ENCODE results near the gene ADIPOR2.

ADIPOR2 gene

DNA sequence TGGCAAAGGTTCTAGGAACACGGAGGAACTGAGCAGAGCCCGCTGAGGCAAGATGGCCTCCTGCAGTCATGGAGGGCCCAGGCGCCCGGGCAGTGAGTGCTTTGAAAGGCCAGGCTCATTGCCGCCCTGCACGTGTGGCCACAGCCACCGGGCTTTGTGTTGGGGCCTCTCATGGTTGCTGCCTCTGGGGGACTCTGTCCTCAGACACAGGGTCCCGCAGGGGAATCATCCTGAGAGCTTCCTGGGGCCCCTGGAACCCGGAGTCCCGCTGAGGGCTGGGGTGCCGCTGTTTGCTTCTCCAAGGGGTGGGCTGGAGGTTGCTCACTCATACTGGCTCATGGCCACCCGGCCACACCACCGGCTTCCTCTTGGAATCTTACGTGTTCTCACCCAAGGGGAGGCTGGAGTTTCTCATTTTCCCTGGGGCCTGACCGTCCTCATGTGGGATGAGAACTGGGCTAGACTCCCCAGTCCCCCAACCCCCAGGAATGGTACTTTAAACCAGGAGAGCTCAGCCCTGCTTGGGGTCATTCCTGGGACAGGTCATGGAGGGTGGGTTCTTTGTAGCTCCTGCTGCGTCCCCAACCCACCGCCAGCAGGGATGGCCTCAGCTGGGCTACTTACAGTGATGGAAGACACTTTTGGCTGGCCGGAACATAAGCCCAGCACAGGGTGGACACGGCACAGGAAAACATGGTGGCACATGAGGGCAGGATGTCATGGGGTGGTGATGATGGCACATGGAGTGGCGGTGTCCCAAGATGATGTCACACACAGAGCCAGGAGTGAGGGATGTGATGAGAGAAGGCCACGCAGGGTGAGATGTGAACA lies 108.4 kb downstream of the ADIPOR2 start:
- DNase-seq (ENCODE audit: low read depth in 3 of 3), result no peak

DNA sequence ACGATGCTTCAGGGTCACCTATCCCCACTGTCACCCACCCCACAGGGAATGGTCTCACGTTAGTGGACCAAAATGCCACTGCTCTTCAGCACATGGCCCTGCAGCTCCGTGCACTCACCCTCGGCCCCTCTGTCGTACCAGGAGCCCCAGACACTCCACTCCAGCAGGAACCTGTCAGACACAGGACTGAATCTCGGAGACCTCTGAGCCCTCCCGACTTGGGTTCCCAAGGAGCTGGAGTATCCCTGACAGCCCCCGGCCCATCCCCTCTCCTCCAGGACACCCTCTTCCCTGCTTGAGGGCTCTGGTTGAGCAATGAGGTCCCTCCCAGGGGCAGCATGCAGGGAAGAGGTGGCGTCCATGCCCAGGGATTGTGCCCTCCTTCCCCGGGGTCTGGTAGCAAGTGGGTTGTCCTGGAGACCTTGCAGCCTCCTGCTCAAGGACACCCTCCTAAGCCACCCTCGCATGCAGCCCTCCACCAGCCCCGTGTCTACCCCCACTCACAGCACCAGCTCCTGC lies 109.1 kb downstream of the ADIPOR2 start:
- no peak for DNase-seq (ENCODE audit: low read depth in 3 of 3)

DNA sequence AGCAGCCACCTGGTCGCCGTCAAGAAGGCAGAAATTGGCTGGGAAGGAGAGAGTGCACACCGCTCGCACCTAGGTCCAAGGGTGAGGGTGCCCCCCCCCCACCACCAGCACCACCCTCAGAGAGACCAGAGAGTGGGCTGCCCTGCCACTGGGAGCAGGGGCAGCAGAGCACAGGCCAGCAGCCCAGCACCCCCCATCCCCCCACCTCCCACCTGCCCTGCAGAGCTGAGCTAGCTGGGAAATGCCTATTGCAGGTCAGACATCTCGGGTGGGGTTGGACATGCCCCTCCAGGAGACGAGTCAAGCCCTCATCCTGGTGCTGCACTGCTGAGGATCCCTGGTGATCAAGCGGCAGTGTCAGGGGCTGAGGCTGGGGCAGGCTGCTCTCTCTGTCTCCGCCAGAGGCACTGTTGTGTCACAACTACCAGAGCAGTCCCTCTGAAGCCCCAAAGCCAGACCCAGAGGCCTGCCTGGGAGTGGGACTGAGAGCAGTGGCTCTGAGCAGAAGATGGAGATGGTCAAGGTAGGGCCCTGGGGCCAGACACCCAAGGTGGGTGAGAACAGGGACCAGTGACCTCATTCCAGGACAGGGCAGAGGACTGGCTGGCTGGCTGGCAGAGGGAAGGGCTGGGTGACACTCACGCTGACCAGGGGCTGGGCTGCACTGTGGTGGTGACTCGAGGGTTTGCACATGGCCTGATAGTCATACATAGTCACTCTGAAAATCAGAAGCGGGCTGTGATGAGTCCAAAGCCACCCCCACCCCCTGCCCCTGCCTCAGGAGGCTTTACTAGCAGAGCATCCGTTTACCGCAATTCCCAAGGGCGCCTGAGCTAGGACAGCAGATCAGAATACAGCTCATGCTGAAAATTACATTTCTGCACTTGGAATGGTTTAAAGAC lies 109.8 kb downstream of the ADIPOR2 start:
- DNase-seq (ENCODE audit: low read depth in 3 of 3), result no peak

DNA sequence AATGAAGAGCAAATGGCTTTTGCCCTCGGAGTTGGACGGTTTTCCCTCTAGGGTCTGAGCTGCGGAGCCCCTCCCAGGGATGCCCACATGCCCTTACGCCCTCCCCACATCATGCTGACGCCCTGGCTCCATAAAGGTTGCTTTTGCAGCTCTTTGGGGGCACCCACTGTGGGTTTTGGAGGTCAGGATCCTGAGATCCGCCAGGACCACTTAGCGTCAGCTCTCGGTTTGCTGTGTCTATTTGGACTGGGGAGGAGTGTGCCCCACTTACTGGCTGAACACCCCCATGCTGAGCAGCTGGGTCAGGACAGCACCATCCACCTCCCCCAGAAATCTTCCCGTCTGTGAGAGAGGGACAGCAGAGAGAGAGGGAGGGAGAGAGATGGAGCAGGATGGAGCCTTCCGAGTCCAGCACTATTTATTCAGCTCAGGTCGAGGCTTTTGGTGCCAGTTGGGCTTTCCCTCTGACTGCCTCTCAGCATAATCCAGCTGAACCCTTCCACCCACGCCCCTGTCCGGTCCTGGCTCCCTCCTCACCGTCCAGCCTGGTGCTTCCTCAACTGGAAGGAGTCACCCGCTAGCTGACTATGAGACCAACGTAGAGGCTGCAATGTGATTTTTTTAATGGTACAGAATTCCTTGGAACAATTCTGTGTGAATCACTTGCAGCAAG lies 110.6 kb downstream of the ADIPOR2 start:
- DNase-seq (ENCODE audit: low read depth in 3 of 3), result no peak

DNA sequence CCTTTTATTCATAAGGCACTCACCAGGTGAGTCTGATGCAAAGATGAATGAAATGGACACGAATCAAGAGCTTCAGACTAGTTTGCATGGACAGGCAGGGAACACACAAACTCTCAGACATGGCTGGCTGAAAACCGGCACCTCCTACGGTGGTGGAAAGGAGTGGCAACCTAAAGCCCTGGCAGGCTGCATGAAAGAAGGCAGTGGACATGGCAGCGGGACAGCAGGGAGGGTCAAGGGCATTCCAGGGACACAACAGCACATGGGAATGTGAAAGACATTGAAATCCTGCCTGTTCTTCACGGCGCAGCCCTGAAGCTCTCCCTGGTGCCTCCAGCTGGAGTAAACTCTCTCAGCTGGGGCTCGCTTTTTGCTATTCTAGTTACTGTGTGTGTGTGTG lies 112.9 kb downstream of the ADIPOR2 start:
- no peak for DNase-seq (ENCODE audit: low read depth in 3 of 3)

DNA sequence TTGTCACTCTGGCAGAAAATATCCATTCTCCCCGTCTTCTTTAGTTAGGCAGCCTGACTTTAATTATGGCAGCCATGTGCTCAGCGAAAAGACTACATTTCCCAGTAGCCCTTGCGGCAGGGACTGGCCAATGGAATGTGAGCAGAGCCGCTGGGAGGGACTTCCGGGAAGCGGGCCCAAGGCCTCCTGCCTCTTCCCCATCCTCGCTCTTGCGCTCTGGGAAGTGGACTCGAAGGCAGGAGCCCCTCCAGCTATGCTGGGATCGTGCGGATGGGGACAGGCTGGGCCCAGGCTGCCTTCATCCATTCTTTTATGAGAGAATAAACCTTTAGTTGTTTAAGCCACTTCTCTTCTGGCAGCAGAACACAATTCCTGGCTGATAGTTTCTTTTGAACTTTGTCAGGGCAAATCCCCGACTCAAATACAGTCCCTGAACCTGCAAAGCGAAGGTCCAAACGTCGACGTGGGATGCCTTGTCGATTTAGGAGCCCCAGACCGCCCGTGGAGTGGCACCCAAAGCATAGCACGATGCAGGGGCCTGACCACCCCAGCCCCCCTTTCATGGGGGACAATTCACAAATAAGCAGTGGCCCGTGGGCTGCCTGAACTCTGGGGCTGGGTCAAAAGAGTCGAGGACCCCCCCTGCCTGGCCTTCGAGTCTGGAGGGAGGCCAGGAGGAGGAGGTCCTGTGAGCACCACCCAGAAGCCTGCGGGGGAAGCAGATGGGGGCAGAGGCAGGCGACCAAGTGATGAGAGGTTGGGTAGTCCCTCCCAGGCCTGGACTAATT lies 113.9 kb downstream of the ADIPOR2 start:
- DNase-seq (ENCODE audit: low read depth in 3 of 3), result peak; percentile 70 to 86 (median 81)

DNA sequence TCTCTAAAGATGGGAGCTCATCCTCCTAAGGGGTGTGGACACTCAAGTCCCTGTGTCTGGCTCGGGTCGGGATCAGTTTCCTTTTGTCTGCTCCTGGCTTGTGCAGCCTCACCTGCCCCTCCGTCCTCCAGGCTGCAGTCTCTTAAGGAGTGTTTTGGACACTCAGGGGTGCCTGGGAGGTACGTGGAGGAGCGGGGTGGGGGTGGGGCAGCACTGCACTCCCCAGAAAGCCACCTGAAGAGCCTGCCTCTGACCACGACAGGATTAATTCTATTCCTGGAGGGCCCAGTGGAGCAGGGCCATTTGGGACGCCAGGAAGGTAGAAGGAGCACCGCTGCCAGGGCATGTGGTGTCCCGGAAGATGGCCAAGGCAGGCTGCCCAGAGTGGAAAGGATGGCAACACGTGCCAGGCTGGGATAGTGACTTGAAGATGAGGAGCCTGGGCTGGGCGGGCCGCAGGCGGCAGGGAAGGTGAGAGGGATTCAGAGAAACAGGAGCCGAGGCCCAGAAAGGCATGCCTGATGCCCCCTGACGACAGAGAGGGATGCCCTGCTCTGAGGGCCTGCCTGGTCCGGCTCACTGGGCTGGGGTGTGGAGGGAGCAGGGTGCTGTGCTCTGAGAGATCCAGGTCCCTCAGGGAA lies 114.7 kb downstream of the ADIPOR2 start:
- no peak for DNase-seq (ENCODE audit: low read depth in 3 of 3)

DNA sequence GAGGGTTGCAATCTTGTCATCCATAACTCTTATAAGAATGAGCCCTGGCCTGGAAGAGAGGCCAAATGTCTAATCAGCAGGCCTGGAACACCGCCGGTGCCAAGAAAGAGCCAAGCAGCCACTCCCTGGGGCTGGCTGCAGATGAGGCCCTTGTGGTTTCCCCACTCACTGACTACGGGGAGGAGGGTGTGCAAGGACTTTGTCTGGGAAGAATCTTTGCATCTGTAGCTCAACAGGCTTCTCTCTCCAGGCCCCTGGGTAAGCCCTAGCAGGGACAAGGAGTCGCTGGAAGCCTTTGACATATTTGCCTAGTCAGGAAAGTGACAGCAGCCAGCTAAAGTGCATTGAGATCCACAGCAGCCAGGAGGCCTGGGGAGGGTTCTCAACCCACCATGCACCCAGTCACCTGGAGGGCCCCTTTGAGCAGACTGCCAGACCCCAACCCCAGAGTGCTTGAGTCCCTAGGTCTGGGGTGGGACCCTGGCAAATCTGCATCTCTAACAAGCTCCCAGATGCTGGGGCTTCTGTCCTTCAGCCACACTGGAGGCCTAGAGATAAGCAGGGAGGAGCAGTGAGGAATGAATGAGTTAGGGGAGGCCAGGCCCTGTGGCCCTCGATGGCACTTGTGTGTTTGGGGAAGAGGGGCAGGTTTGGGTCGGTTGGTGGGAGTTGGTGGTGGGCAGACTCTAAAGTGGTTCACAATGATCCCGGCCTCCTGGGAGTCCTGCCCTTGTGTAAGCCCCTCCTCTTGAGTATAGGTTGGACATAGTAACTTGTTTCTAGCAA lies 115.6 kb downstream of the ADIPOR2 start:
- DNase-seq (ENCODE audit: low read depth in 3 of 3), result no peak

DNA sequence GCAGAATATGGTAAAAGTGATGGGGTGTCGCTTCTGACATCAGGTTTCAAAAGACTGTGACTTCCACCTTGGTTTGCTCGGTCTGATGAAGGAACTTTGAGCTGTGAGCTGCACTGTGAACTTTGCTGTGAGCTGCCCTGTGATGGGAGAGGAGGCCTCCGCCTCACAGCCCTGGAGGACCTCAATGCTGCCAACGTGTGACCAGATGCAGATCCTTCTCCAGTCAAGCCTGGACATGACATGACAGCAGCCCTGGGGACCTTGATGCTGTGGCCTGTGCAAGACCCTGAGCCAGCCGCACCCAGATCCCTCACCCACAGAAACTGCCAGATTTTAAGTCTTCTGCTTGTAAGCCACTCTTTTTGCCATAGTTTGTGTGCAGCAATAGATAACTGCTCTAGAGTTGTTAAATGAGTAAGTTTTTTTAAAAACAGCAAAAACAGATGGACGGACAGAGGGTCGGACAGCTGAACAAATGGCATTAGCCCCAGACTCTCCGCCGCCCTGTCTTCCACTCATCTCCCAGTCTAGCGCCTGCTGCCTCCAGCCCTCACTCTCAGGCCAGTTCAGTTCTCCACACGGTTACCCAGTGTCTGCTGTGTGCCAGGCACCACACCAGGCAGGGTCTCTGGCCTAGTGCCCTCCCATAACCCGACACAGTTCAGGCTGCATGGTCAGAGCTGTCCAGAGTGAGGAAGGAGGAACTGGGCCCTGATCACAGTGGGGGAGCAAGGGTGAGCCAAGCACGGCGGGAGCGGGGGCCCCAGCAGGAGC lies 116.4 kb downstream of the ADIPOR2 start:
- DNase-seq (ENCODE audit: low read depth in 3 of 3), result no peak

DNA sequence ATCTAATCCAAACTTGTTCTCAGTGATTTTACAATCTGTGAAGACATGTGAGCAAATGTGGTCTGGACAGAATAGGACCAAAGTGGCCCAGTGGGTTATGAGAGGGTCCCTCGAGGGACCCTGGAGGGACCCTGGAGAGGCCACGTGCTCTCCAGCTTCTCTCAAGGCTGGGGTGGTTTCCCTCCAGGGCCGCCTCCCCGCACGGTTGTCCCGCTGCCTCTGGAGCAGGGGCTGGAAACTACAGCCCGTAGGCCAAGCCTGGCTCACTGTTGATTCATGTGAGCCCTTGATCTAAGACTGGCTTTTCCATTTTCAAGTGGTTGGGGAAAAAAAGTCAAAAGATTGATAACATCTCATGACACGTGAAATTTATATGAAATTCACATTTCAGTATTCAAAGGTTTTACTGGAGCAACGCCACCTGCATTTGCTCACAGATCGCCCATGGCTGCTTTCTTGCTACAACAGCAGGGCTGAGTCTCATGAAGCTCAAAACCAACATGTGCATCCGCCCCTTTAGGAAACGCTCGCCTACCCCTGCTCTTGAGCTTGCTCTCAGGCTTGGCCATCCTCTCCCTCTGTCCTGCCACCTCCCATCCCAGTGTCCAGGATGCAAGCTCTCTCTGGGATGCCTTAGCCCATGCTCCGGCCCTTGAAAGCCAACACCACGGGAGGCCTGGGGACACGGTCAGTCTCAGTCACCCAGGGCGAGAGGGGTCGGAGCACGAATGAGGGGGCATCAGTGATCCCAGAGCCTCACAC lies 117.3 kb downstream of the ADIPOR2 start:
- DNase-seq (ENCODE audit: low read depth in 3 of 3), result no peak

DNA sequence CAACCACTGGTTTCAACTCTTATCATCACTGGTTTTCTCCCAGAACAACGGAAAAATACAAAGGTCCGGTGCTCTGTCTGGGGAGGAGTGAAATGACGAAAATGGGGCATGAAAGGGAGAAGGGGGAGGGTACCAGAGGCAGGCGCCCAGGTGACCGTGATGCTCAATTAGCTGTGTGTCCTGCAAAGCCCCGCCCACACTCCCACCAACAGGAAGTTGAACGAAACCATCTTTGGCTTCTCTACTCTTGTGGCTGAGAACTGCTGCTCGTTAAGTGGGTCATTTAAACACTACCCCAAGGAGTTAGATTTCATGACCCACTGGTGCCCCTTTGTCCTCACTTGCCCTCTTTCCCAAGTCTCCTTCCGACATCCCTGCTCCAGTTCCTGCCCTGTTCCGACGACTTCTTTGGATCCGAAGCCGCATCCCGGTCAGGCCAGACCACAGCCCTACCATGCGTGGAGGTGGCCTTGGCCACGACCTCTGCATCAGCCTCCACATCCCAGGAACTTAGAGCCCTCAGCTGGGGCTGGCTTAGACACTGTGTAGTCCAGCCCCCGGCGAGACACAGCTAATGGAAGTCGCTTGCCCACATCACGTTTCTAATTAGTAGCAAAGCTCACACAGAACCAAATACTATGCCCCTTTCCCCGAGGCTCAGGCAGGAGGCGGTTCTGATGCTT lies 118.1 kb downstream of the ADIPOR2 start:
- no peak for DNase-seq (ENCODE audit: low read depth in 3 of 3)

DNA sequence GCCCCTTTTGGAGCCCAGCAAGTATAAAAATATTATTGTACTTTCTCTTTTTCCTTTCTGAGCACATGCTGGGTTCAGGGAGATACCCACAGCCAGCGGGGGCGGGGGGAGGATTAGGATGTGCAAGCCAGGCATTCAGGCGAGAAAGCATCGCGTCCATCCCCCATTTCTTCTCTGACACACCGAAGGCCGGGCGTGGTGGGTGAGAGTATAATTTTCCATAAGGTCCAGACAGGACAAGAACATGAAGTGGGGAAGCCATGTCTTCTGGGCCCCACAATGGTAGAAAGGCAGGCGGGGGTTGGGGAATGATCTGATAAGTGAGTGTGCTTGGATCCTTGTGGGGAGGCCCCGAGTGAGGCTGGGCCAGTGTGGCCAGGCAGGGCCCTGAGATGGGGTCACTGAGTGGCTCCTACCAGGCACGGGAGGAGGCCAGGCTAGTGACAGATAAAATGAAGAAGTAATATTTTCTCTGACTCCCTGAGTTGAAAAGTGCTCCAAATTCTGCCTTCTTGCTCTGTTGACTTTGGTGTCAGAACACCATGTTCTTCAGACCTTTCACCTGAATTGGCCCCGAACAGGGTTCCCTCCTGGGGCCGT lies 118.8 kb downstream of the ADIPOR2 start:
- no peak for DNase-seq (ENCODE audit: low read depth in 3 of 3)

DNA sequence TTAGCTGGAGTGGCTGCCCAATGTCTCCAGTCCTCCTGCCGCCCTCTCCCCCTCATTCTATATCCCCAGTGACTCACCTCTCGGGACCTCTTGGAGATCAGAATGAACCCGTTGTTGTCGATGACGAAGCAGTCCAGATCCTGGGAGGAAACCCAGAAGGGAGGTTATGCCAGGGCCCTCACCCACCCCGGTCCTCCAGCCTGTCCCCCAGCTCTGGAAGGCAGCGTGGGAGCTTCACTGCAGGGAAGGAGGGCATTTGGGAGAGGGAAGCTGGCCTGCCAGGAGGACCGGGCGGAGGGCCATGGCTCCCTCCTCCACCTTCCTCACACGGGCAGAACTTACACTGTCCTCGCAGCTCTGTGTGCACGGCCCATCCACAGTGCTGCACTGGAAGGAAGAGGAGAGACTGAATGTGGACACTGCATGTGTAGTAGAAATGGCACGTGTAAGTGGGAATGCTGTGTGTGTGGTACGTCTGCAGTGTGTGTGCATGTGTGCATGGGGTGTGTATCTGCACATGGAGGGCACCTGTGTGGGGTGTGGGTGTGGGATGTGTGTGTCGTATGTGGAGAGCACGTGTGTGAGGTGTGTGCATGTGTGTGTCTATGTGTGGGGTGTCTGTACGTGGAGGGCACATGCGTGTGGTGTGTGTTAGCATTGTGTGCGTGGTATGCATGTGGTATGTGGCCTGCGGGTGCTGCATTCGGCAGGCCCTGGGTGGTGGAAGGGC lies 119.5 kb downstream of the ADIPOR2 start:
- DNase-seq (ENCODE audit: low read depth in 3 of 3), result no peak

DNA sequence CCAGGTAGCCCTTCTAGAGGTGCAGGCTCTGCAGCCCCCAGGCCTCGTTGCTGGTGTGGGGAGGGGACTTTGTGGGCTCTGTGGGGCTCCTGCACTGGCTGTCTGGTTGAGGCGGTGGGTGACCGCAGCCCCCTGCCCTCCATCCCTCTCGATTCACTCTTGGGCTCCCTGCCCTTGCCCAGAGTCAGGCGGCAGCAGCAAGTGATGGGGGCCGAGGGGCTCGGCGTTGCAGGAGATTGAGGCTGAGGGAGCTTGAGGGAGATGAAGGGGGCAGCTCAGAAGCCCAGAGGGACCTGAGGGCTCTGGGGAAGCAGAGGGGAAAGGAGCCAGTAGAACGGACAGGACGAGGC lies 120.0 kb downstream of the ADIPOR2 start:
- DNase-seq (ENCODE audit: low read depth in 3 of 3), result no peak

DNA sequence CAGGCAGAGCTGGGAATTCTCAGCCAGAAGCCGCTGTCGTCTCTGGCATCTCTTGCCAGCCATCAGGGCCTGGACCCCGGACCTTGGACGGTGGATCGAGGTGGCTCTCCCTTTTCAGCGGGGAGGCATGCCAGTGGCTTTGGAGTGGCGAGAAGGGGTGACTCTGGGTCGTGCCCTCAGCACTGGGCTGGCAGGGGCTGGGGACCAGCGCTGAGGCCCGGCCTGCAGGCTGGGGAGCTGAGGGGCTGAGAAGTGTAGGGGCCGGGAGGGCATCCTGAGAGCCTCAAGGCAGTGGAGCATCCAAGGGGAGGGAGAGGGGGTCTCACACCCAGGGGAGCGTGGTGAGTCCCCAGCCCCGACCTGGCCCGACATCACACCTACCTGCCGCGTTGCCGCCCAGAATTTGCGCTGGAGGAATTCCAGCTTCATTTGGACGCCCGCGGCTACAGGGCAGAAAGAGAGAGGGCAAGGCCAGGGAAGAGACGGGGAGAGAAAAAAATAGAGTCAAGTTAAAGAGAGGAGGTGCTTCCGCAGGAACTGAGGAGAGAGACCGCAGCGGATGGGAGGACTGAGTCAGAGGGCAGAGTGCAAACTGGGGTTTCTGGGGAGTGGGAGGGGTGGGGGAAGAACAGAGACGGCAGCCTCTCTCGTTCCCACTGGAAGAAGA lies 120.5 kb downstream of the ADIPOR2 start:
- peak in 2 of 3 experiments; percentile 15 to 58 for DNase-seq (ENCODE audit: low read depth in 3 of 3)

DNA sequence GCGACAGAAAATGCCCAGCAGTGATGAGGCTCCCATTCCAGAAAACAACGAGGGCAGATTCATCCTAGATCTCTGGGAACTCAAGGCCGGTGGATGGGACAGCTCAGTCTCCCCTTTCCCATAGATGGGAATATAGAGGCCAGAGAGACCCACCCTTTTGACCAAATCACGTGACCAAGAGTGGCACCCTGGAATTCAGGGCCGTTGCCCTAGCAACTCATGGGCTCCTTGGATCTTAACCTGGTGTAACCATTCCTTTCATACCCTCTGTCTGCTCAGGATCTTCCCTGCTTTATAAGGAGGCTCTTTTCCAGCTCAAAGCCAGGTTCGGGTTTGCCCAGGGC lies 121.0 kb downstream of the ADIPOR2 start:
- DNase-seq (ENCODE audit: low read depth in 3 of 3), result no peak

Measured in stimulated activated CD4-positive, alpha-beta T cell treated with anti-CD3 and anti-CD28 coated beads, TNF-alpha, amount 100 ng/mL, for 24 hours (primary cell).